Stimulated activated memory B cell treated with anti-CD40 and anti-IgM and Interleukin-4, amounts not matched to agents 10 μg/mL and 1 μg/mL and 100 μg/mL, for 72 hours (primary cell): ENCODE measurements around the gene CLSTN2.

Source experiments
- ATAC-seq: fragments of 150-1000 bp; cut with Tn5 transposase; 2 replicates; pipeline ENCODE4 v1.10.0; 2021
- H3K27ac Mint-ChIP-seq: one replicate; pipeline ENCODE4 v1.8.0; 2022; ENCODE audit warnings: mild to moderate bottlenecking, mixed read lengths
- H3K27me3 Mint-ChIP-seq: one replicate; pipeline ENCODE4 v1.8.0; 2022; ENCODE audit warnings: mixed read lengths
- H3K36me3 Mint-ChIP-seq: one replicate; pipeline ENCODE4 v1.8.0; 2022; ENCODE audit warnings: mixed read lengths
- H3K4me1 Mint-ChIP-seq: one replicate; pipeline ENCODE4 v1.8.0; 2022; ENCODE audit warnings: mixed read lengths
- H3K4me3 Mint-ChIP-seq: one replicate; pipeline ENCODE4 v1.8.0; 2022; ENCODE audit warnings: mild to moderate bottlenecking, moderate library complexity, mixed read lengths
- H3K9me3 Mint-ChIP-seq: one replicate; pipeline ENCODE4 v1.8.0; 2022; ENCODE audit warnings: mixed read lengths

The CLSTN2 gene

GRCh38 chr3:140204271-140204984, 269.4 kb downstream of the CLSTN2 start:
- Mint-ChIP-seq H3K36me3 (no peaks in the 10 kb centered on the region), H3K4me3 (no peak overlapping the region), H3K9me3 (no peaks in the 10 kb centered on the region), H3K27ac (no peak overlapping the region), H3K4me1 (no peaks in the 10 kb centered on the region), H3K27me3 (no peaks in the 10 kb centered on the region)
- no peak for ATAC-seq

DNA sequence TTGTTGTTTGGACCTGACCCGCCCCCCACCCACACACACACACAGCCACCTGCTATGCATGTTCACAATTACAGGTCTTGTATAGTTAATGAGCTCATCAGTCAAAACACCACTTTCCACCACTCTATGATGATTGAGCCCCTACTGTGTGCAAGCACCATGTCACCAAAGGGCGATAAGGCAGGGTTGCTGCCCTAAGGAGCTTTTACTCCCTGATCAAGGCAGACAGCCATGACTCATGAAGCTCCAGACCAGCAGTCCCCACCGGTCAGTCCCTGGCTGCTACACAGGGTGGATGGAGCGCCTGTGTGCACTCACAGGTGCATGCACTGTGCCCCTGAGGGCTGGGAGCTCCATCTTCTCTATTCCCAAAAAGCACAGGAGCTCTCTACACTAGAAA, 270.6 kb downstream of the CLSTN2 start:
- ATAC-seq = no peak
- Mint-ChIP-seq H3K4me3 (no peak overlapping the region), H3K4me1 (no peaks in the 10 kb centered on the region)

DNA sequence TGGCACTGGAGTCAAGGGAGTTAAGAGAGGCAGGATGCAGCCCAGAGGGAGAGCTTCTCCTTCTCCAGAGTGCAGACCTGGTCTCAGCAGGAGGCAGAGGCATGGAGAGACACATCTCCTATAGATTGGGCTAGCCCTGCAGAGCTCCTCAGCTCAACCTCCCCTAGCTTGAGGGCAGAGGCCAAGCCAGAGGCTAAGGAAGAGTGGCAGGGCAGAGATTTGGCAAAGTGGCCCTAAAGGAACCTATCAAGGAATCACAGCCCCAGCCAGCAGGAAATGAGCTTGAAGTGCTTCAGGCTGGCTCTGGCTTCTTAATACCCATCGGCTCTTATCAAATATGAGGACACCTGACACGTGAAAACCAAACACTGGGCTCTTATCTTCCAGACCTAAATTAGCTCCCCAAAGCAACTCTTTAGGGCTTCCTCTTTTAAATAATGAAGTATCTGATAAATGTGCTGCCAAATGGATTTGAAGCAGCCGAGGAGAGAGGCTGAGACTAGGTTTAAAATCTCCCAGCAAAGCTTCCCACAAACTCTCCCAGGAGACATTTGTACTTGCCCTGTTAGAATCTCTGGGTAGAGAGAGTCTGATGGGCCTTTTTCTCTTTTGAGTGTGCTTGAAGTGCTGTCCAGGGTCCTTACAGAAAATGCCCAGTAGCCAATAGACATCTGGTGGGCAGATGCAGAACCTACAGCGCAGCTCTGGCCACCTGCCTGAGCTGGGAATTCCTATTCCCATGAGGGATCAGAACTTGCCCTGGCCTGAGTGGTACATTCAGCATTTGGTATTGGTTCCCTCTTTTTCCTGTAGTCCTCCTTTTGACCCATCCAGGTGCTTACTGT, 271.4 kb downstream of the CLSTN2 start:
- no peak overlapping the region for H3K27ac Mint-ChIP-seq
- no peaks in the 10 kb centered on the region for H3K36me3 Mint-ChIP-seq
- no peaks in the 10 kb centered on the region for H3K27me3 Mint-ChIP-seq
- no peaks in the 10 kb centered on the region for H3K9me3 Mint-ChIP-seq
- no peak for ATAC-seq
- no peak overlapping the region for H3K4me3 Mint-ChIP-seq
- no peaks in the 10 kb centered on the region for H3K4me1 Mint-ChIP-seq

More for the DNA sequence above, 270.6 kb downstream of the CLSTN2 start:
- Mint-ChIP-seq H3K27ac (no peak overlapping the region), H3K27me3 (no peaks in the 10 kb centered on the region), H3K36me3 (no peaks in the 10 kb centered on the region), H3K9me3 (no peaks in the 10 kb centered on the region)

DNA sequence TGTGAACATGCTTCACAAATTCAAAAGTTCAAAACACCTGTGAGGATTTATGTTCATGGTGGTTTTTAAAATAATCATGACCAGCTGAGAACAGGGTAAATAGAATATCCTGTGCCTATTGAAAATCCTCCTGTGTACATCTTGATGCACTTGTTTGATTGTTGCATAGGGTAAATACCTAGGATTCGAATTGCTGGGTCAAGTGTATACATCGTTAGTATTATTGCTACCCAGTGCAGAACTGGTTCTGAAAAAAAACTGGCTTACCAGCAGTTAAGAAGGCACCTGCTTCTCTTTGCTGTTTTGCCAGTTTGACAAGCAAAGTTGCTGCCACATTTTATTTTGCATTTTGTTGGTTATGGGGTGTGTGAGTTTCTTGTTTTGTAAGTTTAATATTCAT, 272.6 kb downstream of the CLSTN2 start:
- Mint-ChIP-seq H3K27me3 (no peaks in the 10 kb centered on the region), H3K9me3 (no peaks in the 10 kb centered on the region)
- no peak for ATAC-seq

GRCh38 chr3:140216249-140216648, 281.3 kb downstream of the CLSTN2 start:
- no peaks in the 10 kb centered on the region for H3K27me3 Mint-ChIP-seq
- no peak overlapping the region for H3K4me3 Mint-ChIP-seq
- ATAC-seq = no peak
- H3K36me3 Mint-ChIP-seq = no peaks in the 10 kb centered on the region
- H3K9me3 Mint-ChIP-seq = no peaks in the 10 kb centered on the region
- H3K4me1 Mint-ChIP-seq = no peaks in the 10 kb centered on the region
- no peak overlapping the region for H3K27ac Mint-ChIP-seq

More for the DNA sequence above, 272.6 kb downstream of the CLSTN2 start:
- H3K36me3 Mint-ChIP-seq = no peaks in the 10 kb centered on the region
- no peak overlapping the region for H3K27ac Mint-ChIP-seq
- H3K4me3 Mint-ChIP-seq = no peak overlapping the region
- no peaks in the 10 kb centered on the region for H3K4me1 Mint-ChIP-seq

DNA sequence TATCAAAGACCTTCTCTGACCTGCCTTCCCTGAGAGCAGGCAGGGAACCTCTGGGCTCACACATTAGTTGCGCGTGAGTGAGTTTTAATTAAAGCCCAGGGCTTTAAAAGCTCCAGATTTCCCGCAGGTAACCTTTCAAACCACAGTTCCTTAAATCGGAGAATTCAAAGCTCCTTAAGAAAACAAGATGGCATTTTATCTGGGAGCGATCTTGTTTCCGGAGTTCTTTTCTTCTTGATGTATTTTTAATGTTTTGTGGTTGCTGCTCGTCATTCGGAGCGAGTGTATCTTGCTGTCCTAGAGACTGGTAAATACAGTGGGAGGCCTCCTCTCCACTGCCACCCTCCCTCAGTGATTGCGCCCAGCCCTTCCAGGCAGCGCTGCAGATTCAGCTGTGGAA, 284.3 kb downstream of the CLSTN2 start:
- Mint-ChIP-seq H3K27ac (no peak overlapping the region), H3K4me1 (no peaks in the 10 kb centered on the region), H3K36me3 (no peaks in the 10 kb centered on the region), H3K9me3 (peaks cover 3% of the 10 kb centered on the region), H3K4me3 (no peak overlapping the region), H3K27me3 (no peaks in the 10 kb centered on the region)
- no peak for ATAC-seq

GRCh38 chr3:140219923-140220452, 285.0 kb downstream of the CLSTN2 start:
- Mint-ChIP-seq H3K4me1 (no peaks in the 10 kb centered on the region), H3K27ac (no peak overlapping the region), H3K4me3 (no peak overlapping the region), H3K27me3 (no peaks in the 10 kb centered on the region), H3K9me3 (peaks cover 3% of the 10 kb centered on the region), H3K36me3 (no peaks in the 10 kb centered on the region)
- ATAC-seq = no peak

DNA sequence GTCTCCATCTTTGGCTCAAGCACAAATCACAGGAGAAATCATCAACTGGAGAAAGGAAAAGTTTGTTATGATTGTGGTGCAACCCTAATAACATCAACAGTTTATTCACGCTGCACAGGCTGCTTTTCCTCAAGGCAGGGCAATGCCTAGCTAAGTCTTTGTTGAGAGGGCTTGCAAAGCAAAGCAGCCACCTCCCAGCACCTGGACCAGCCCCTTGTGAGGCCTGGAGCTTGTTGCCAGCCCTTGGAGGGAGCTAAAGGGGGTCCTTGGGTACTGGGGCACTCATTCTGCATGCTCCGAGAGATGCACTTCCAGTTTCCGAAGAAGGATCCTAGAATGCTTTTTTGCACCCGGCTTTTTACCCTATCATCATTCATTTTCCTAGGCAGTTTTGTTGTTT, 288.2 kb downstream of the CLSTN2 start:
- no peaks in the 10 kb centered on the region for H3K27me3 Mint-ChIP-seq
- no peak overlapping the region for H3K27ac Mint-ChIP-seq
- no peaks in the 10 kb centered on the region for H3K36me3 Mint-ChIP-seq
- H3K9me3 Mint-ChIP-seq = peaks cover 3% of the 10 kb centered on the region
- ATAC-seq = no peak
- no peak overlapping the region for H3K4me3 Mint-ChIP-seq
- no peaks in the 10 kb centered on the region for H3K4me1 Mint-ChIP-seq

- no peaks in the 10 kb centered on the region for H3K36me3 Mint-ChIP-seq
- H3K9me3 Mint-ChIP-seq = peaks cover 3% of the 10 kb centered on the region
- ATAC-seq = no peak
- H3K4me1 Mint-ChIP-seq = no peaks in the 10 kb centered on the region
- H3K4me3 Mint-ChIP-seq = no peak overlapping the region
- no peak overlapping the region for H3K27ac Mint-ChIP-seq
- no peaks in the 10 kb centered on the region for H3K27me3 Mint-ChIP-seq
Observed at GRCh38 chr3:140223631-140224030, 288.6 kb downstream of the CLSTN2 start.

DNA sequence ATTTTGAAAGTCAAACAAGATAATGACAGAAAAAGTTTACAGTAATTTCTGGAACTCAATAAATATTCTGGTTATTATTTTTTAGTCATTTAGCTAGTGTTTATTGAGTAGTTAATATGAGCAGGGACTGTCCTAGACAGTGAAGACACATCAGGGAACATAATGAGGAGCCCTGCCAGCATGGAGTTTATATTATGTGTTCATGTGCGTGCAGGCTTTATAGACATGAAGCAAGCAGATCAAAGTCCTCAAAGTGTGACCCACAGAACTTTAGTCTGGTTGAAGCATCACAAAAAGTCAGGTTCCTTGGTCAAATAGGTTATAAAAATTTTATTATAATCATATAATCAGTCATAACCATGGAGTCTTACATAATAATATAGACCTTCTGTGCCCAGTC, 289.3 kb downstream of the CLSTN2 start:
- Mint-ChIP-seq H3K27me3 (no peaks in the 10 kb centered on the region), H3K4me3 (no peak overlapping the region), H3K27ac (no peak overlapping the region), H3K36me3 (no peaks in the 10 kb centered on the region), H3K4me1 (no peaks in the 10 kb centered on the region), H3K9me3 (peaks cover 3% of the 10 kb centered on the region)
- ATAC-seq = no peak

DNA sequence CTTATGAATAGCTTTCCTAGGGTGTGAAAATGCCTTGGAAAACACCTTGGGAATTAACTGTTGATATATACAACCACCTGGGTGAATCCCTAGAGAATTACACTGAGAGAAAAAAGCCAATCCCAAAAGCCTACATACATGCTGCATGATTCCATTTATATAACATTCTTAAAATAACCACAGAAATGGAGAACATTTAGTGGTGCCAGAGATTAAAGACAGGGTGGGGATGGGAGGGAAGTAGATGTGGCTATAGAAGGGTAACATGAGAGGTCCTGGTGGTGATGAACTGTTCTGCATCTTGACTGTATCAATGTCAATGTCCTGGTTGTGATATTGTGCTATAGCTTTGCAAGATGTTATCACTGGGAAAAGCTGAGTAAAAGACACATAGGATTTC, 291.0 kb downstream of the CLSTN2 start:
- no peaks in the 10 kb centered on the region for H3K4me1 Mint-ChIP-seq
- H3K4me3 Mint-ChIP-seq = no peak overlapping the region
- no peaks in the 10 kb centered on the region for H3K36me3 Mint-ChIP-seq
- H3K9me3 Mint-ChIP-seq = peaks cover 3% of the 10 kb centered on the region
- ATAC-seq = no peak
- no peaks in the 10 kb centered on the region for H3K27me3 Mint-ChIP-seq
- H3K27ac Mint-ChIP-seq = no peak overlapping the region

DNA sequence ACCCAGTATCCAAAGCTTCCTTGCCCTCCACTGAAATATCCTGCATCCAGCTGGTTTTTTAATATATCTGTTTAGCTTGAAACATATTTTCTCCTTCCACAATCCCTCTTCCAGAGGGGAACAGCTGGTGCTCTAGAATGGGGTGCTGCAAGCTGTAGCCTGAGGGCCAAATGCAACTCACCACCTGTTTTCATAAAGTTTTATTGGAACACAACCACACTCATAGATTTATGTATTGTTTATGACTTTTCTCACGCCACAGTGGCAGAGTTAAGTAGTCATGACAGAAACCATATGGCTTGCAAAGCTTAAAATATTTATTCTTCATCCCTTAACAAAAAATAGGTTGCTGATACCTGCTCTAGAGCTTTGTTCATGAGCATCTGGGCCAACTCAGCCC, 298.7 kb downstream of the CLSTN2 start:
- peaks cover 5% of the 10 kb centered on the region for H3K9me3 Mint-ChIP-seq
- H3K27ac Mint-ChIP-seq = no peak overlapping the region
- no peaks in the 10 kb centered on the region for H3K4me1 Mint-ChIP-seq
- no peak for ATAC-seq
- no peaks in the 10 kb centered on the region for H3K36me3 Mint-ChIP-seq
- no peak overlapping the region for H3K4me3 Mint-ChIP-seq
- no peaks in the 10 kb centered on the region for H3K27me3 Mint-ChIP-seq

DNA sequence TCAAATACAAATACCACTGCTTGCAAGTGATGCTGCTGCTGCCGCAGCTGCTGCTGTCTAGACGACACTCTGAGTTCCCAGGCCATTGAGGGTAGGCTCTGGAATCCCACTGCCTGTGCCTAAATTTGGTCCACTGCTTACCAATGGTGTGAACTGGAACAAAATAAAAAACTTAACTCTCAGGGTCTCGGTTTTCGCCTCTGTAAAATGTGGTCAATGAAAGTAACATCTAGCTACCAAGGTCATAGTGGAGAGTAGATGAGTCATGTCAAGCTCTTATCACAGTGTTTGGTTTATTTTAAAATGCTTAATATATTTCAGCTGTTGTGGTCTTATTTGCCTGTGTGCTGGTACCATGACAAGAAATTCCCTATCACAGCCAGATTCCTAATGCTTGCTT, 299.3 kb downstream of the CLSTN2 start:
- H3K4me1 Mint-ChIP-seq = no peaks in the 10 kb centered on the region
- ATAC-seq = no peak
- H3K27ac Mint-ChIP-seq = no peak overlapping the region

DNA sequence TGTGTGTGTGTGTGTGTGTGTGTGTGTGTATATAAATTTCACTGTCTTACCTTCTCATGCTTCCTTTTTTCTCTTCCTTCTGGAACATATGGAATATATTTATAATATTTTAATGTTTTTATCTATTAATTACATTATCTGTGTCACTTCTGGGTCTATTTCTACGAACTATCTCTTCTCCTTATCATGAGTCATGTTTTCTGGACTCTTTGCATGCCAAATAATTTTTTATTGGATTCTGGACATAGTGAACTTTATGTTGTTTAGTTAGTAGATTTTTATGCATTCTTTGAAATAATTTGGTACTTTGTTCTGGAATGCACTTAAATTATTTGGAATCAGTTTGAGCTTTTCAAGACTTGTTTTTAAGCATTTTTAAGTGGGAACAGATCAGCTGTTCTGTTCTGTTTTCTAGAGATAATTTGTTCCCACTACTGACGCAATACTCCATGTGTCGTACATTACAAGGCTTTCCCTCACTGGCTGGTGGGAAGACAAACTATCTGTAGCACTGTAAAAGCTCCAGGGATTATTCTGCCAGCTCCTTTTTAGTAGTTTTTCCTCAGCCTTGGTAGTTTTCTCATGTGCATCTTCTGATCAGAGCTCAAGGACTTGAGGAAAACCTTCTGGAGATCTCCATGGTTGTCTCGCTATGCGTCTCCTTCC, 302.0 kb downstream of the CLSTN2 start:
- Mint-ChIP-seq H3K9me3 (peaks cover 5% of the 10 kb centered on the region), H3K27me3 (no peaks in the 10 kb centered on the region), H3K4me1 (no peaks in the 10 kb centered on the region)

More for the DNA sequence above, 299.3 kb downstream of the CLSTN2 start:
- Mint-ChIP-seq H3K36me3 (no peaks in the 10 kb centered on the region), H3K9me3 (peaks cover 5% of the 10 kb centered on the region), H3K4me3 (no peak overlapping the region), H3K27me3 (no peaks in the 10 kb centered on the region)

GRCh38 chr3:140238646-140239314, 303.8 kb downstream of the CLSTN2 start:
- Mint-ChIP-seq H3K4me1 (no peaks in the 10 kb centered on the region), H3K36me3 (no peaks in the 10 kb centered on the region), H3K4me3 (no peak overlapping the region), H3K27me3 (no peaks in the 10 kb centered on the region), H3K27ac (no peak overlapping the region), H3K9me3 (peaks cover 2% of the 10 kb centered on the region)
- ATAC-seq = no peak

More for the DNA sequence above, 302.0 kb downstream of the CLSTN2 start:
- Mint-ChIP-seq H3K36me3 (no peaks in the 10 kb centered on the region), H3K4me3 (no peak overlapping the region), H3K27ac (no peak overlapping the region)
- ATAC-seq = no peak
